ENCODE results near the gene PMS1. TPM values are rescaled to one million over a fixed set of nuclear protein-coding genes. Genes with fewer than 3 reads are reported as not detected.
"Not testable (repeated sequence)": the region's sequence is repeated elsewhere in the genome, so short reads cannot be mapped to it uniquely, and the experiment has no call there.

The PMS1 gene
- total and polyA plus RNA-seq, 4 donors: 6.8 to 40.3 (median 18.4) TPM

GRCh38 chr2:189880429-189880828 lies 96.2 kb downstream of the PMS1 start:
- Histone ChIP-seq H3K4me1 (ENCODE audit: control insufficient read depth in 5 of 5, insufficient read depth in 5 of 5, low read length in 5 of 5) (peaks cover 0 to 6% (median 0%) of the 10 kb centered on the region in 5 donors), H3K4me3 (no peak overlapping the region), H3K27me3 (ENCODE audit: control insufficient read depth in 3 of 3, insufficient read depth in 3 of 3, low read length in 2 of 3) (no peaks in the 10 kb centered on the region), H3K36me3 (ENCODE audit: control insufficient read depth in 4 of 4, insufficient read depth in 4 of 4, low read length in 4 of 4) (peaks cover 0 to 3% (median 2%) of the 10 kb centered on the region in 4 donors), H3K9me3 (ENCODE audit: control insufficient read depth in 4 of 4, insufficient read depth in 3 of 4, low read length in 3 of 4) (peaks cover 0 to 2% (median 0%) of the 10 kb centered on the region in 4 donors), H3K9ac (ENCODE audit: insufficient read depth in 1 of 2, low read length in 2 of 2) (no peak overlapping the region), H3K27ac (ENCODE audit: low read depth in 1 of 2, low read length in 1 of 2) (no peak overlapping the region)
- ATAC-seq (ENCODE audit: insufficient read depth, low FRiP score) (no peak), DNase-seq (no peak)
- WGBS, 2 donors: 70 to 82% methylated on average over 2 of the region's 2 CpGs
- no peak for TF ChIP-seq CTCF (IDR thresholded peaks at IDR 0.05; ENCODE audit: control extremely low read depth, extremely low read depth)

GRCh38 chr2:189880832-189881492 lies 96.7 kb downstream of the PMS1 start:
- 62 to 75% methylated on average over 5 of the region's 5 CpGs for WGBS, 2 donors
- ATAC-seq (ENCODE audit: insufficient read depth, low FRiP score): no peak
- H3K4me1 ChIP-seq (ENCODE audit: control insufficient read depth in 5 of 5, insufficient read depth in 5 of 5, low read length in 5 of 5): peaks cover 0 to 6% (median 0%) of the 10 kb centered on the region in 5 donors

DNA sequence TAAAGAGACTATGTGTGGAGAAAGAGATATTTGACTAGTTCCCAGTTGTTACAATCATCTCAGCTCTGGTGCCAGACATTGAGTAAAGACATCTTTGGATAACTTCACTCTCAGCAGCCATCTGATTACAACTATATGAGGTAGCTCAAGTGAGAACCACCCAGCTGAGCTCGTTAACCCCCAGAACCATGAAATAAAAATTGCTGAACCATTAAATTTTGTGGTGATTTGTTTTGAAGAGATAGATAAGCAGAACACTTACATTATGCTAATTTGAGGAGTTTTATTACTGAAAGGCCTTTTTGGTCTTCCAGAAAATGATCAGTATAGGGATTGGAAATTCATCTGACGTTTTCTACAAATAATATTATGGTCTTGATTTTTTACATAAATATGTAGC lies 101.1 kb downstream of the PMS1 start:
- Histone ChIP-seq H3K36me3 (ENCODE audit: control insufficient read depth in 4 of 4, insufficient read depth in 4 of 4, low read length in 4 of 4) (no peaks in the 10 kb centered on the region), H3K27ac (ENCODE audit: low read depth in 1 of 2, low read length in 1 of 2) (no peak overlapping the region), H3K4me1 (ENCODE audit: control insufficient read depth in 5 of 5, insufficient read depth in 5 of 5, low read length in 5 of 5) (peaks cover 0 to 6% (median 0%) of the 10 kb centered on the region in 5 donors), H3K9ac (ENCODE audit: insufficient read depth in 1 of 2, low read length in 2 of 2) (no peak overlapping the region), H3K27me3 (ENCODE audit: control insufficient read depth in 3 of 3, insufficient read depth in 3 of 3, low read length in 2 of 3) (no peaks in the 10 kb centered on the region), H3K9me3 (ENCODE audit: control insufficient read depth in 4 of 4, insufficient read depth in 3 of 4, low read length in 3 of 4) (no peaks in the 10 kb centered on the region), H3K4me3 (no peak overlapping the region)
- TF ChIP-seq CTCF (IDR thresholded peaks at IDR 0.05; ENCODE audit: control extremely low read depth, extremely low read depth): no peak
- ATAC-seq (ENCODE audit: insufficient read depth, low FRiP score) (no peak), DNase-seq (no peak)
- 75 to 94% methylated on average over 2 of the region's 2 CpGs for WGBS, 2 donors

More at GRCh38 chr2:189880832-189881492, 96.7 kb downstream of the PMS1 start:
- Histone ChIP-seq H3K27ac (ENCODE audit: low read depth in 1 of 2, low read length in 1 of 2) (no peak overlapping the region), H3K9ac (ENCODE audit: insufficient read depth in 1 of 2, low read length in 2 of 2) (no peak overlapping the region), H3K27me3 (ENCODE audit: control insufficient read depth in 3 of 3, insufficient read depth in 3 of 3, low read length in 2 of 3) (no peaks in the 10 kb centered on the region), H3K36me3 (ENCODE audit: control insufficient read depth in 4 of 4, insufficient read depth in 4 of 4, low read length in 4 of 4) (peaks cover 0 to 3% (median 1%) of the 10 kb centered on the region in 4 donors), H3K9me3 (ENCODE audit: control insufficient read depth in 4 of 4, insufficient read depth in 3 of 4, low read length in 3 of 4) (peaks cover 0 to 2% (median 0%) of the 10 kb centered on the region in 4 donors), H3K4me3 (no peak overlapping the region)
- TF ChIP-seq CTCF (IDR thresholded peaks at IDR 0.05; ENCODE audit: control extremely low read depth, extremely low read depth): no peak
- DNase-seq: peak in 1 of 3 donors; percentile 6

DNA sequence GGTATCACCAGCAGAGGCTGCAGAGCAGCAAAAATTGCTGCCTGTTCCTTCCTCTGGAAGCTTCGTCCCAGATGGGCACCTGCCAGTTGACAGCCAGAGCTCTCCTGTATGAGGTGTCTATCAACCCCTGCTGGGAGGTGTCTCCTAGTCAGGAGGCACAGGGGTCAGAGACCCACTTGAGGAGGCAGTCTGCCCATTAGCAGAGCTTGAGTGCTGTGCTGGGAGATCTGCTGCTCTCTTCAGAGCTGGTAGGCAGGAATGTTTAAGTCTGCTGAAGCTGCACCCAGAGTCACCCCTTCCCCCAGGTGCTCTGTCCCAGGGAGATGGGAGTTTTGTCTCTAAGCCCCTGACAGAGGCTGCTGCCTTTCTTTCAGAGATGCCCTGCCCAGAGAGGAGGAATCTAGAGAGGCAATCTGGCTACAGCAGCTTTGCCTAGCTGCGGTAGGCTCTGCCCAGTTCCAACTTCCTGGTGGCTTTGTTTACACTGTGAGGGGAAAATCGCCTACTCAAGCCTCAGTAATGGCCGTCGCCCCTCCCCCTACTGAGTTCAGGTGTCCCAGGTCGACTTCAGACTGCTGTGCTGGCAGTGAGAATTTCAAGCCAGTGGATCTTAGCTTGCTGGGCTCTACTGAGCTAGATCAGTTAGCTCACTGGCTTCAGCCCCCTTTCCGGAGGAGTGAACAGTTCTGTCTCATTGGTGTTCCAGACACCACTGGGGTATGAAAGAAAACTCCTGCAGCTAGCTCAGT lies 108.5 kb downstream of the PMS1 start:
- H3K9me3 ChIP-seq (ENCODE audit: control insufficient read depth in 4 of 4, insufficient read depth in 3 of 4, low read length in 3 of 4); H3K4me3 ChIP-seq; H3K36me3 ChIP-seq (ENCODE audit: control insufficient read depth in 4 of 4, insufficient read depth in 4 of 4, low read length in 4 of 4); H3K4me1 ChIP-seq (ENCODE audit: control insufficient read depth in 5 of 5, insufficient read depth in 5 of 5, low read length in 5 of 5); H3K9ac ChIP-seq (ENCODE audit: insufficient read depth in 1 of 2, low read length in 2 of 2); H3K27me3 ChIP-seq (ENCODE audit: control insufficient read depth in 3 of 3, insufficient read depth in 3 of 3, low read length in 2 of 3); ATAC-seq (ENCODE audit: insufficient read depth, low FRiP score); DNase-seq; H3K27ac ChIP-seq (ENCODE audit: low read depth in 1 of 2, low read length in 1 of 2): not testable (repeated sequence)
- 69 to 82% methylated on average over 7 of the region's 7 CpGs for WGBS, 2 donors
